Thoracic aorta (tissue), 2 donors: ENCODE measurements around the gene OR11H7. TPM values are rescaled to one million over a fixed set of nuclear protein-coding genes. Genes with fewer than 3 reads are reported as not detected.
"Not testable (repeated sequence)": the region's sequence is repeated elsewhere in the genome, so short reads cannot be mapped to it uniquely, and the experiment has no call there.

Experiments
- ATAC-seq: fragments of 150-250 bp; one replicate; pipeline ENCODE4 v1.8.0; 2017; ENCODE audit warnings: low read depth; ENCODE audit not compliant: insufficient number of reproducible peaks, low FRiP score
- DNase-seq: peaks from one replicate; pipeline ENCODE4 v3.0.0-alpha.2; 2020; ENCODE audit warnings: low spot score
- H3K27ac ChIP-seq, 2 donors: fragments of 200-600 bp; sonication (generic); 1 replicate in 1 of 2; 2 replicates in 1 of 2; pipeline ENCODE4 v1.5.1; 2016; ENCODE audit warnings: mild to moderate bottlenecking in 2 of 2, moderate library complexity in 2 of 2
- H3K27me3 ChIP-seq: fragments of 200-600 bp; sonication (generic); replicated peaks from 2 replicates; pipeline ENCODE4 v1.6.0; 2016; ENCODE audit warnings: mild to moderate bottlenecking; ENCODE audit not compliant: insufficient read depth
- H3K36me3 ChIP-seq: fragments of 200-600 bp; sonication (generic); one replicate; pipeline ENCODE4 v1.5.1; 2016
- H3K4me1 ChIP-seq, 2 donors: fragments of 200-600 bp; sonication (generic); 1 replicate in 1 of 2; 2 replicates in 1 of 2; pipeline versions ENCODE4 v1.5.1 to v1.6.0; 2016; ENCODE audit warnings: low read depth in 2 of 2, mild to moderate bottlenecking in 1 of 2; ENCODE audit not compliant: control insufficient read depth in 1 of 2
- H3K4me3 ChIP-seq: fragments of 200-600 bp; sonication (generic); 2 replicates; pipeline ENCODE4 v1.5.1; 2016; ENCODE audit warnings: mild to moderate bottlenecking
- H3K9me3 ChIP-seq: fragments of 200-600 bp; sonication (generic); 2 replicates; pipeline ENCODE4 v1.5.1; 2016
- total RNA-seq, 2 donors: library from RNA; depleted of rRNA; stranded (reverse); fragments of >200 nt; gene quantifications; one replicate each; pipeline versions ENCODE4 v1.1.0 to v1.2.3, GENCODE V29; 2016
- TF ChIP-seq, protein P1 (sequence below): fragments of 200-600 bp; sonication (generic); IDR thresholded peaks from one replicate; pipeline ENCODE4 v1.5.1; 2019; ENCODE audit warnings: antibody characterized with exemption

The OR11H7 gene
- total RNA-seq, 2 donors from 2014 or later: not detected

GRCh38 chr14:20274062-20274461, 45.3 kb downstream of the OR11H7 start:
- H3K4me3 ChIP-seq: no peak overlapping the region
- peaks cover 3% of the 10 kb centered on the region for H3K36me3 ChIP-seq
- no peak overlapping the region for H3K27ac ChIP-seq
- H3K9me3 ChIP-seq: no peaks in the 10 kb centered on the region
- H3K27me3 ChIP-seq: no peaks in the 10 kb centered on the region
- no peaks in the 10 kb centered on the region for H3K4me1 ChIP-seq
- DNase-seq (no peak), ATAC-seq (no peak)
- TF ChIP-seq, protein P1, sequence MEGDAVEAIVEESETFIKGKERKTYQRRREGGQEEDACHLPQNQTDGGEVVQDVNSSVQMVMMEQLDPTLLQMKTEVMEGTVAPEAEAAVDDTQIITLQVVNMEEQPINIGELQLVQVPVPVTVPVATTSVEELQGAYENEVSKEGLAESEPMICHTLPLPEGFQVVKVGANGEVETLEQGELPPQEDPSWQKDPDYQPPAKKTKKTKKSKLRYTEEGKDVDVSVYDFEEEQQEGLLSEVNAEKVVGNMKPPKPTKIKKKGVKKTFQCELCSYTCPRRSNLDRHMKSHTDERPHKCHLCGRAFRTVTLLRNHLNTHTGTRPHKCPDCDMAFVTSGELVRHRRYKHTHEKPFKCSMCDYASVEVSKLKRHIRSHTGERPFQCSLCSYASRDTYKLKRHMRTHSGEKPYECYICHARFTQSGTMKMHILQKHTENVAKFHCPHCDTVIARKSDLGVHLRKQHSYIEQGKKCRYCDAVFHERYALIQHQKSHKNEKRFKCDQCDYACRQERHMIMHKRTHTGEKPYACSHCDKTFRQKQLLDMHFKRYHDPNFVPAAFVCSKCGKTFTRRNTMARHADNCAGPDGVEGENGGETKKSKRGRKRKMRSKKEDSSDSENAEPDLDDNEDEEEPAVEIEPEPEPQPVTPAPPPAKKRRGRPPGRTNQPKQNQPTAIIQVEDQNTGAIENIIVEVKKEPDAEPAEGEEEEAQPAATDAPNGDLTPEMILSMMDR: no peak

GRCh38 chr14:20277409-20277808, 48.6 kb downstream of the OR11H7 start:
- Histone ChIP-seq H3K27ac (no peak overlapping the region), H3K36me3 (peaks cover 3% of the 10 kb centered on the region), H3K4me3 (no peak overlapping the region), H3K9me3 (no peaks in the 10 kb centered on the region), H3K4me1 (no peaks in the 10 kb centered on the region), H3K27me3 (no peaks in the 10 kb centered on the region)
- DNase-seq (no peak), ATAC-seq (no peak)
- TF ChIP-seq, protein P1: no peak

DNA sequence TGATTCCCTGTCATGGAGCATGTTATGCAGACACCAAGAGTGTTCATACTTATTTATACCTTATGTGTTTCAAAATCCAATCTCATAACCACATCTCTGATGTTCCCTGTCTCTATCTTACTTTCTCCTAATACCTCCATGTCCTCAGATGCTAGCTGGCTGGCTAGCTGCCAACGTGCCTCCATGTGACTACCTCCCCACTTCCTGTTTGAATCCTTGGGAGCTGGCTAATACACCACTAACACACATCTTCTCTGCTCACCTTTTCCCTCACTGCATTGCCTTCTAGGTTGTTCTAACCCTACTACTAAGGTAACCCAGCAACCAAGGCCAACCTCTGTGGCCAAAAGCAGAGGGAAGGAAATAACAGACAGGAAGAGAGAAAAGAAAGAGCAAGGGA, 49.6 kb downstream of the OR11H7 start:
- TF ChIP-seq, protein P1: no peak
- no peak for DNase-seq

GRCh38 chr14:20280265-20280664, 51.5 kb downstream of the OR11H7 start:
- not testable (repeated sequence) for H3K36me3 ChIP-seq, H3K27ac ChIP-seq, H3K4me1 ChIP-seq, ATAC-seq, H3K27me3 ChIP-seq, DNase-seq, H3K4me3 ChIP-seq, H3K9me3 ChIP-seq

More for the DNA sequence above, 49.6 kb downstream of the OR11H7 start:
- peaks cover 3% of the 10 kb centered on the region for H3K36me3 ChIP-seq
- H3K4me1 ChIP-seq: no peaks in the 10 kb centered on the region
- ATAC-seq: no peak
- H3K9me3 ChIP-seq: no peaks in the 10 kb centered on the region
- H3K4me3 ChIP-seq: no peak overlapping the region
- H3K27ac ChIP-seq: no peak overlapping the region
- H3K27me3 ChIP-seq: no peaks in the 10 kb centered on the region

Other genes with a start within 250 kb of the OR11H7 start
- not detected for gene OR4Q2, start 226.8 kb upstream of the OR11H7 start, total RNA-seq
- not detected for gene OR4K14, start 209.7 kb upstream of the OR11H7 start, total RNA-seq
- not detected for gene OR4K13, start 192.9 kb upstream of the OR11H7 start, total RNA-seq
- gene OR4L1, start 168.9 kb upstream of the OR11H7 start, total RNA-seq: not detected
- not detected for gene OR4K17, start 118.2 kb upstream of the OR11H7 start, total RNA-seq
- not detected for gene OR4N5, start 90.2 kb upstream of the OR11H7 start, total RNA-seq
- not detected for gene OR11G2, start 38.1 kb upstream of the OR11H7 start, total RNA-seq
- gene OR11H6, start 5.3 kb upstream of the OR11H7 start, total RNA-seq: not detected
- not detected for gene OR11H4, start 10.3 kb downstream of the OR11H7 start, total RNA-seq
- 10 to 100 TPM; 10.2 to 10.4 TPM for gene TTC5, start 77.0 kb downstream of the OR11H7 start, total RNA-seq
- gene CCNB1IP1, start 104.3 kb downstream of the OR11H7 start, total RNA-seq: 10 to 100 TPM; 47.7 to 60.3 TPM
- 1 to 10 TPM; 3.9 to 5.8 TPM for gene PARP2, start 114.7 kb downstream of the OR11H7 start, total RNA-seq
- 10 to 100 TPM; 33.0 to 54.2 TPM for gene TEP1, start 184.5 kb downstream of the OR11H7 start, total RNA-seq
- gene KLHL33, start 207.2 kb downstream of the OR11H7 start, total RNA-seq: under 1 TPM; 0.14 to 0.42 TPM
- 100 to 1,000 TPM in 1 of 2 donors, 10 to 100 TPM in 1; 66.2 to 108 TPM for gene OSGEP, start 225.8 kb downstream of the OR11H7 start, total RNA-seq
- 10 to 100 TPM; 45.9 to 85.6 TPM for gene APEX1, start 226.2 kb downstream of the OR11H7 start, total RNA-seq
- 10 to 100 TPM; 11.6 to 13.8 TPM for gene PIP4P1, start 232.5 kb downstream of the OR11H7 start, total RNA-seq
- gene PNP, start 240.4 kb downstream of the OR11H7 start, total RNA-seq: 100 to 1,000 TPM in 1 of 2 donors, 10 to 100 TPM in 1; 42.4 to 170 TPM